Caco-2 (cell line): Measurements from ENCODE around the gene KCTD18. TPM values are rescaled to one million over a fixed set of nuclear protein-coding genes. Genes with fewer than 3 reads are reported as not detected.

Experiments used
- BruUV-seq: library from RNA; stranded (reverse); fragments of 400-500 nt; replicated peaks from 2 replicates; lab custom pipeline; 2021; lab: Mats Ljungman, UMichigan
- CTCF ChIA-PET: fragments of 300-600 bp; sonication (Branson Sonifier 250); formaldehyde crosslinking; loops from one replicate; lab custom pipeline; 2022; ENCODE audit warnings: antibody characterized with exemption; lab: Charles Lee
- POLR2A ChIA-PET: fragments of 300-600 bp; sonication (Branson Sonifier 250); formaldehyde crosslinking; loops from one replicate; lab custom pipeline; 2022; ENCODE audit warnings: antibody characterized with exemption; lab: Charles Lee
- DNase-seq, 2 experiments: peaks; one replicate each; pipeline versions ENCODE4 v3.0.0 to v3.0.0-alpha.2; 2020 to 2022
- H3K27me3 ChIP-seq: replicated peaks from 2 replicates; pipeline ENCODE4 v1.6.0; 2011; ENCODE audit warnings: low read length; ENCODE audit not compliant: control insufficient read depth, insufficient read depth
- H3K36me3 ChIP-seq: 2 replicates; pipeline ENCODE4 v1.5.1; 2011; ENCODE audit warnings: low read length; ENCODE audit not compliant: control insufficient read depth, insufficient read depth
- H3K4me1 ChIP-seq: fragments of 250-450 bp; sonication (Bioruptor Pico); 2 replicates; pipeline ENCODE4 v1.5.1; 2020; ENCODE audit warnings: mild to moderate bottlenecking
- H3K4me3 ChIP-seq: 2 replicates; pipeline ENCODE4 v1.5.1; 2011; ENCODE audit warnings: low read depth, mild to moderate bottlenecking, control low read depth, low read length
- H3K9me3 ChIP-seq: fragments of 250-450 bp; sonication (Bioruptor Pico); 2 replicates; pipeline ENCODE4 v1.5.1; 2020; ENCODE audit warnings: mild to moderate bottlenecking, moderate library complexity
- H3K27ac Mint-ChIP-seq: one replicate; pipeline ENCODE4 v1.8.0; 2022; ENCODE audit warnings: mixed read lengths; ENCODE audit not compliant: unreplicated experiment
- H3K27me3 Mint-ChIP-seq: one replicate; pipeline ENCODE4 v1.8.0; 2022; ENCODE audit warnings: mixed read lengths; ENCODE audit not compliant: insufficient read depth, unreplicated experiment
- H3K36me3 Mint-ChIP-seq: one replicate; pipeline ENCODE4 v1.8.0; 2022; ENCODE audit warnings: mild to moderate bottlenecking, mixed read lengths; ENCODE audit not compliant: insufficient read depth, unreplicated experiment
- H3K4me1 Mint-ChIP-seq: one replicate; pipeline ENCODE4 v1.8.0; 2022; ENCODE audit warnings: low read depth, mixed read lengths; ENCODE audit not compliant: unreplicated experiment
- H3K4me3 Mint-ChIP-seq: one replicate; pipeline ENCODE4 v1.8.0; 2022; ENCODE audit warnings: mild to moderate bottlenecking, moderate library complexity, mixed read lengths; ENCODE audit not compliant: unreplicated experiment
- H3K9me3 Mint-ChIP-seq: one replicate; pipeline ENCODE4 v1.8.0; 2022; ENCODE audit warnings: mixed read lengths; ENCODE audit not compliant: unreplicated experiment
- CTCF ChIP-seq, 2 experiments: fragments of 200-600 bp in 1 of 2; IDR thresholded peaks; 1 replicate in 1 of 2; 2 replicates in 1 of 2; pipeline versions ENCODE4 v1.5.1 to v1.8.0; 2011 to 2022; ENCODE audit warnings: antibody characterized with exemption in 1 of 2, control low read depth in 1 of 2, inconsistent platforms in 1 of 2, low read depth in 1 of 2, low read length in 1 of 2, mild to moderate bottlenecking in 1 of 2, moderate library complexity in 1 of 2; ENCODE audit not compliant: insufficient read depth in 1 of 2, severe bottlenecking in 1 of 2, unreplicated experiment in 1 of 2
- intact Hi-C: fragments of 100-400 bp; cut with micrococcal nuclease; formaldehyde crosslinking; loops from one replicate; pipeline ENCODE4 v1.10.0; 2022; ENCODE audit not compliant: unreplicated experiment
- total RNA-seq: library from RNA; stranded (reverse); gene quantifications from 2 replicates; pipeline ENCODE4 v1.2.3, GENCODE V29; 2022

KCTD18 gene
- total RNA-seq, 1 experiment from 2014 or later = 8.6 TPM

DNA sequence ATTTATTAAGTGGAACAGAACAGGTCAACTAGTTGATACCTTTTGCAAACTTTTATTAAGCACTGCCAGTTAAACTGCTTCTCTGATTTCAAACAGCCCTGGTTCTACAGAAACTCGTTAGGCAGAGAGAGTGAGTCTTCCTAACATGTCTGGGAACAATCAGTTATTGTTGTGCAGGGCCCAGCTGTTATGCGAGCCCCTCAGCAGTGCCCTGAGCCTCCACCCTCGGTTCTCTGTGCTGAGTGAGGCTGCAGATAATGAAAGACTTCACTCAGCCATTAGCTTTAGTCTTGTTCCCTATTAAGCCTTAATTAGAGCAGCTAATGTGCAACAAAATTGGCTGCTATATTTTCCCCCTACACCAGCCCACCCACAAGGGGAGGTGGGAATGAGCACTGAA, 39.6 kb downstream of the KCTD18 start:
- Histone ChIP-seq H3K27me3 (no peaks in the 10 kb centered on the region), H3K36me3 (peaks cover 6% of the 10 kb centered on the region), H3K9me3 (no peaks in the 10 kb centered on the region), H3K4me3 (no peak overlapping the region), H3K4me1 (no peaks in the 10 kb centered on the region)
- Mint-ChIP-seq H3K27me3 (no peaks in the 10 kb centered on the region), H3K9me3 (no peaks in the 10 kb centered on the region), H3K27ac (no peak overlapping the region), H3K36me3 (peaks cover 86% of the 10 kb centered on the region), H3K4me3 (no peak overlapping the region), H3K4me1 (no peaks in the 10 kb centered on the region)
- TF ChIP-seq CTCF (IDR thresholded peaks at IDR 0.05; ENCODE audit: insufficient read depth in 1 of 2, low read depth in 1 of 2, low read length in 1 of 2, severe bottlenecking in 1 of 2, unreplicated experiment in 1 of 2) = no peak
- POLR2A ChIA-PET = no interaction called here
- intact Hi-C loops = no loop called here
- no peak for DNase-seq
- CTCF ChIA-PET = no interaction called here
- no TSS peak for BruUV-seq

- Histone ChIP-seq H3K4me1 (no peaks in the 10 kb centered on the region), H3K36me3 (peaks cover 7% of the 10 kb centered on the region), H3K4me3 (no peak overlapping the region), H3K27me3 (no peaks in the 10 kb centered on the region), H3K9me3 (no peaks in the 10 kb centered on the region)
- intact Hi-C loops = no loop called here
- H3K36me3 Mint-ChIP-seq = peaks cover 86% of the 10 kb centered on the region
- no peak for TF ChIP-seq CTCF (IDR thresholded peaks at IDR 0.05; ENCODE audit: insufficient read depth in 1 of 2, low read depth in 1 of 2, low read length in 1 of 2, severe bottlenecking in 1 of 2, unreplicated experiment in 1 of 2)
- DNase-seq = no peak
- ChIA-PET POLR2A (no interaction called here), CTCF (no interaction called here)
- no peak overlapping the region for H3K27ac Mint-ChIP-seq
- no peaks in the 10 kb centered on the region for H3K9me3 Mint-ChIP-seq
- no peaks in the 10 kb centered on the region for H3K27me3 Mint-ChIP-seq
- H3K4me3 Mint-ChIP-seq = no peak overlapping the region
- H3K4me1 Mint-ChIP-seq = no peaks in the 10 kb centered on the region
- BruUV-seq = no TSS peak
These were observed 40.1 kb downstream of the KCTD18 start for GRCh38 chr2:200469708-200470211.

GRCh38 chr2:200467806-200468681, 41.8 kb downstream of the KCTD18 start:
- intact Hi-C loops = no loop called here
- H3K4me1 ChIP-seq = no peaks in the 10 kb centered on the region
- H3K36me3 Mint-ChIP-seq = peaks cover 79% of the 10 kb centered on the region
- ChIA-PET POLR2A (no interaction called here), CTCF (interaction anchor here (0.6 to 1.2 kb wide), 2 partner anchors 10 to 42 kb away, joined by 3 to 7 read pairs; partner anchors contain the start of gene KCTD18)
- no peak overlapping the region for H3K4me3 ChIP-seq
- TF ChIP-seq CTCF (IDR thresholded peaks at IDR 0.05; ENCODE audit: insufficient read depth in 1 of 2, low read depth in 1 of 2, low read length in 1 of 2, severe bottlenecking in 1 of 2, unreplicated experiment in 1 of 2) = no peak
- no TSS peak for BruUV-seq
- no peak for DNase-seq
- no peaks in the 10 kb centered on the region for H3K9me3 ChIP-seq
- H3K27ac Mint-ChIP-seq = no peak overlapping the region
- H3K27me3 ChIP-seq = no peaks in the 10 kb centered on the region
- no peaks in the 10 kb centered on the region for H3K9me3 Mint-ChIP-seq
- no peak overlapping the region for H3K4me3 Mint-ChIP-seq
- no peaks in the 10 kb centered on the region for H3K4me1 Mint-ChIP-seq
- peaks cover 7% of the 10 kb centered on the region for H3K36me3 ChIP-seq
- H3K27me3 Mint-ChIP-seq = no peaks in the 10 kb centered on the region
